Left ventricle myocardium superior (tissue), 1 donor: Measurements from ENCODE around the gene MXI1. TPM values are rescaled to one million over a fixed set of nuclear protein-coding genes. Genes with fewer than 3 reads are reported as not detected.
"Not testable (repeated sequence)": the region's sequence is repeated elsewhere in the genome, so short reads cannot be mapped to it uniquely, and the experiment has no call there.

Experiments used
- ATAC-seq: fragments of 200-7000 bp; cut with Tn5 transposase; one replicate; pipeline ENCODE4 v1.9.1; 2020; ENCODE audit warnings: mild to moderate bottlenecking, moderate library complexity
- DNase-seq: peaks from one replicate; pipeline ENCODE4 v3.0.0-alpha.2; 2020
- intact Hi-C: fragments of 100-400 bp; cut with micrococcal nuclease; formaldehyde crosslinking; loops from one replicate; pipeline ENCODE4 v1.11.0; 2022
- total RNA-seq: library from RNA; stranded (reverse); fragmentation: NEBNext Ultra II Directional; extraction: Animal tissue kit (Norgen Biotek cat#: 25700); gene quantifications from one replicate; pipeline ENCODE4 v1.2.1, GENCODE V29; 2021
- donor health status: DM: no; HTN: yes; CAD: no; lungs with severe emphysema.

The MXI1 gene
- total RNA-seq, 1 donor from 2014 or later: 79.8 TPM

DNA sequence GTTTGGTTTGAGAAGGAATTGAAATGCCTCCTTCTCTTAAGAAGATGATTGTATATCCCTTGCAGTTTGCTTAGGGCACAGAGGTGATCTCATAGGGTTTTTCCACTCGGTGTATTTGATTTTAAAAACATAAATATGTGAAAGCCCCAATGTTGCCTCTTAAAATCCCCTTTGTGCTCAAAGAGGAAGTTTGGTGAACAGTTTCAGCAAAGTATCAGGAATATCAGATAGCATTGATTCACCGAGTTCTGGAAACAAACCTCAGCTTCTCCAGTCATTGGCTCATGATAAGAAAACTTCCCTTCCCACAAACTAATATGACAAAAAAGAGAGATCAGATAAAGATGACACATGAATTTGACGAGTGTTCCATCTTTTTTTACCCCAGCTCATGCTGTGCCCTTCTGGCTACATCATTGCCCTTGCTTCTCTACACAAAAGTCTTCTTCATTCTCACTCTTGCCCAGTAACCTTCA lies 117.4 kb downstream of the MXI1 start:
- ATAC-seq (no peak), DNase-seq (no peak)
- intact Hi-C loops: no loop called here

DNA sequence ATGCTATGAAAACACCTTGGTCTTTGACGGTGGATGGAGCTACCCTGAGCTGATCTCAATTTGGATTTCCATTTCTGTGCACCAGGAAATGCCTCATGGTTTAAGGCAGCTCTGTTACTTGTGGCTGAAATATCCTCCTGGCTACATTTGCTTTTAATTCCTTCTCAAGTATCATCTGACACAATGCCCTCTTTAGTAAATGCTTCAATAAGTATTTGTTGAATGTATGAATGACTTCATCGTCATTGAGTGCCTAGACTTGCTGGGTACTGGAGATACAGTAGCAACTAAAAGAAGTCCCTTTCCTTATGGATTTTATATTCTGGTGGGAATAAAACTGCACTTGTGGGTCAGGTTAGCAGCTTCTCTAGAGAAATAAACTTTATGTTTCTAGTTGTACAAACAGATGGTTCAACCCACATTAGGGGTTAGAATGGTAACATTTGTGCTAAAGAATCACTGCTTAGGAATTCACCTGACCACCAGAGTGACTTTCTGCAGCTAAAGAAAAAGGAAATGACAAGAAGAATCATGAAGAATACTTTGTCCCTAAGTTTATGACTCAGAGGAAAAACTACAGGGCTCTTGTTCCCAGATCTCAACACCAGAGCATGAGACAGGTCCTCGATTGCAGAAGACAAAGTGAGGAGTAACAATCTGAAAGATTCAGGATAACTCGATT lies 119.1 kb downstream of the MXI1 start:
- ATAC-seq (no peak), DNase-seq (no peak)
- intact Hi-C loops: no loop called here

DNA sequence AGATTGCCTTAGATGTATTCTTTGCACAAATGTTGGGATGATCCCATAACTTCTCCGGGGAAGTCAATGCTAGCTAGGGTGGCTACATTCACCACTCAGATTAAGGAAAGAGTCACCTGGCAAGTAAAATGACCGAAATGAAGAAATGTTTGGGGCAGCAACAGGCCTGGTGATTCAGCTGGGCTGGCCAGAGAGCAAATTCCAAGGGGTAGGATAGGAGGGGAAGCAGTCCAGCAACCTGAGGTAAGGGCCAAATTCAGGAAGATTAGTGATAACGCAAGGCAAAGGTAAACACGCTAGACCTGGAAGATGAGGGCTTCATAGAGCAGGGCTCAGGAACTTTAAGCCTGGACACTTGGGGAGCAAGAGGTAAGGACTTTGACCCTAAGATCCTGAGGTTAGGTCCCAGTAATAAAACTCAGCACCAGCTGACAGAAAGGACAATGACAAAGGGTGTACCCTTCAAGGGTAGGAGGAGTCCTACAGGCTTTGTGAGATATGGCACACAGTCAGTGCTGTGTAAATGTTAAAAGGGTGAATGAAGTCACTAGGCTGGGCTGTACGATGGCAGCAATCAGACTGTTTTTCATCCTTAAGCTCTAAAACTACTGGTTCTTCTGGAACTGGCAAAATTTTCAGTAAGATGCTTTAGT lies 120.0 kb downstream of the MXI1 start:
- ATAC-seq: no peak
- intact Hi-C loops: no loop called here
- no peak for DNase-seq

GRCh38 chr10:110330675-110331074 lies 123.3 kb downstream of the MXI1 start:
- ATAC-seq (no peak), DNase-seq (no peak)
- intact Hi-C loops: no loop called here

DNA sequence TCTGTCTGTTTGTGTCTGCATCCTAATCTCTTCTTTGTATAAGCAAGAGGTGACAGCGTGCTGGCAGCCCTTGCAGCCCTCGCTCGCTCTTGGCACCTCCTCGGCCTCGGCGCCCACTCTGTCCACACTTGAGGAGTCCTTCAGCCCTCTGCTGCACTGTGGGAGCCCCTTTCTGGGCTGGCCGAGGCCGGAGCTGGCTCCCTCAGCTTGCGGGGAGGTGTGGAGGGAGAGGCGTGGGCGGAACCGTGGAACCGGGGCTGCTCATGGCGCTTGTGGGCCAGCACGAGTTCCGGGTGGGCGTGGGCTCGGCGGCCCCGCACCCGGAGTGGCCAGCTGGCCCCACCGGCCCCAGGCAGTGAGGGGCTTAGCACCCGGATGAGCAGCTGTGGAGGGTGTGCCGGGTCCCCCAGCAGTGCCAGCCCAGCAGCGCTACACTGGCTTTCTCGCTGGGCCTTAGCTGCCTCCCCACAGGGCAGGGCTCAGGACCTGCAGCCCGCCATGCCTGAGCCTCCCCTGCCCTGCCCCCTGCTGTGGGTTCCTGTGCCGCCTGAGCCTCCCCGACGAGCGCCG lies 123.9 kb downstream of the MXI1 start:
- intact Hi-C loops, ATAC-seq: not testable (repeated sequence)

GRCh38 chr10:110334061-110334656 lies 126.8 kb downstream of the MXI1 start:
- intact Hi-C loops: no loop called here
- ATAC-seq (no peak), DNase-seq (no peak)

More for the DNA sequence above, 123.9 kb downstream of the MXI1 start:
- not testable (repeated sequence) for DNase-seq

DNA sequence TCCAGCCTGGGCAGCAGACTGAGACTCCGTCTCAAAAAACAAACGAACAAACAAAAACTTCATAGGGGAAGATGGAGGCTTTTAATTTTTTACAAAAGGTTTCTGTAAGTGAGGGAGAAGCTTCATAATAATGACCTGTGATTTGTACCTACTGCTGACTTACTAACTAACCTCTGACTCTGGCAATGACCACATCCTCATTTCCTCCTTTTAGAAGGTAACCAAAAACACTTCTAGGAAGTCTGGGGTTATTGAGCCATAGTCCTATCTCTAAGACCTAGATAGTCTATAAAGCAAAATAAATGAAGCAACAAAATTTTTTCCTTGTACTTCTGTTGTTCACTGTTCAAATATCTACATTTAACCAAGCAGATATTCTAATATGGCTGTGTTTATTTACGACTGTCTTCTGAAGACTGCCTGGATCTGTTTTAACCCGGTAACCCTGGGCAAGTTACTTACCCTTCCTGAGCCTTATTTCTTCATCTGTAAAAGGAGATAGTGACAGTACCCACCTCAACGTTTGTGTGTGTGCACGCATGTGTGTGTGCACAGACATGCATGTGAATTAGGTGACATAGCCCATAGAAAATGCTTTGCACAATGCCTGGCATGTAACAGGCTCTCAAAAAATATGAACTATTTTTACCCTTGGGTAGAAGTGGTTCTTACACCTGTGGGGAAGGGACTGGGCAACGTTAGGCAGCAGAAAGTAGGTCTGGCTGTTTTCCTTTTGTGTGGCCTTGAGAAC lies 128.1 kb downstream of the MXI1 start:
- intact Hi-C loops: no loop called here
- ATAC-seq (no peak), DNase-seq (no peak)

DNA sequence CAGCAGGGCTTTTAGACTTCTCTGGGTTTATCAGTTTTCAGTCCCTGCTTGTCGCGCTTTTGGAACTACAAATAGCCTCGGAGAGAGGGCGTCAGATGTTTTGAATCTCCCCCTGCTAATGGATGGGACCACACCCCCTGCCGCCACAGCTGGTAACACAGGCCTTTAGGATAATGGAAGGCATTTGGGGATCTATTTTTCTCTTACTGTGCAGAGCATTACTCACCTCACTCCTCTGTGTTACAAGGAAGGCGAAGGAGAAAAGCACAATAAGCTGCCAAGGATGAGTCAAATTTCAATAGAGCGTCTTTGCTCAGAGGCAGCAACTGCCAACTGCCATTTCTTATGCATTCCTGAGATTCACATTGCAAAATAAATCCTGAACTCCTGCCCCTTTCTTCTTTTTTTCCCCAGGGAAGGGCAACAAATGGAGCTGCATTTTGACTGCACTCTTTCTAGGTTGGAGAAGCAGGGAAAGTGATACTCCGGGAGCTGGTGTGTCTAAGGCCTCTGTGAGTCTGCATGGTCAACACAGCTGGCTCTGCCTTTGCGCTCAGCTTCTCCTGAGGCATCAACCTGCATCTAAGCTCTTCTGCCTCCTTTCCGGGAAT lies 128.8 kb downstream of the MXI1 start:
- peak; percentile 30 for ATAC-seq

More for the DNA sequence above, 128.8 kb downstream of the MXI1 start:
- no peak for DNase-seq
- intact Hi-C loops: no loop called here

Other genes starting within 250 kb of the MXI1 start
- gene ADD3, start 199.6 kb upstream of the MXI1 start, total RNA-seq: 117 TPM
- gene SMNDC1, start 97.3 kb downstream of the MXI1 start, total RNA-seq: 24.0 TPM